GM12874 (cell line): Measurements from ENCODE around the gene PLK4.

ENCODE experiments used
- CTCF ChIP-seq: IDR thresholded peaks from 2 replicates; pipeline ENCODE4 v1.5.1; 2011; ENCODE audit warnings: low read depth, mild to moderate bottlenecking, control low read depth, low read length, moderate library complexity; ENCODE audit not compliant: insufficient read depth

The PLK4 gene

GRCh38 chr4:127870688-127871087, 10.0 kb upstream of the PLK4 start:
- no peak for TF ChIP-seq CTCF

GRCh38 chr4:127875791-127876190, 4.9 kb upstream of the PLK4 start:
- TF ChIP-seq CTCF = no peak

- no peak for TF ChIP-seq CTCF
These were observed 821 bp downstream of the PLK4 start for GRCh38 chr4:127881563-127881864.

GRCh38 chr4:127888559-127888958, 7.9 kb downstream of the PLK4 start:
- TF ChIP-seq CTCF = no peak

- no peak for TF ChIP-seq CTCF
These were observed 9.2 kb downstream of the PLK4 start for GRCh38 chr4:127889903-127890302.

- TF ChIP-seq CTCF = no peak
These were observed 15.4 kb downstream of the PLK4 start for GRCh38 chr4:127896069-127896468.

- no peak for TF ChIP-seq CTCF
These were observed 15.8 kb downstream of the PLK4 start for GRCh38 chr4:127896528-127896927.

- no peak for TF ChIP-seq CTCF
These were observed 24.3 kb downstream of the PLK4 start for GRCh38 chr4:127905029-127905428.
